ENCODE results near the gene ABCA10. TPM values are rescaled to one million over a fixed set of nuclear protein-coding genes. Genes with fewer than 3 reads are reported as not detected.

Gene ABCA10
- total RNA-seq, 6 donors from 2014 or later = 1.8 to 29.3 (median 5.1) TPM

DNA sequence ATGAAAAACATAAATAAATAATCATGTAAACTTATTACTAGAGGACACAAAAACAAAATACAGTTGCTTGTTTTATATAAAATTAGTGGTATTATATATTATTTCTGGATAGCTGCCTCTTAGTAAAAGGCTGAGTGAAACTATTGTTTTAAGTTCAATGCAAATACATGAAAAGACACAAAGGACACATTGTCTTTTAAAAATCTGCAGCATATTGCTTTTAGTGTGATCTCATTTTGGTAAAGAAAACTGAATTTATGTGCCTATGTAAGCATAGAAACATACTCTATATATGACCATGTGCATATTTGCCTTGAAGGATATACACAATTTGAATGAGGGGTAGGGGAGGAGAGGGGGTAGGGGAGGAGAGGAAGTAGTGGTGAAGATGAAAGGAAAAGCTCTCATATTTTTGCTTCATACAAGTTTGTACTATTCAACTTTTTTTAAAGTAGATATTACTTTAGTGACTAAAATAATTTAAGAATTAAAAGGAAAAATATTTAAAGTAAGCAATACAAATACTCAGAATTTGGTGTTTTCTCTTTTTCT, 5.8 kb downstream of the ABCA10 start:
- no peaks in the 10 kb centered on the region for H3K9me3 ChIP-seq
- no peak for ATAC-seq (ENCODE audit: low FRiP score in 2 of 2)
- H3K27ac ChIP-seq = no peak overlapping the region
- H3K36me3 ChIP-seq = no peaks in the 10 kb centered on the region
- TF ChIP-seq EP300 (IDR thresholded peaks at IDR 0.05) = no peak
- no peak for TF ChIP-seq POLR2A (IDR thresholded peaks at IDR 0.05)
- TF ChIP-seq, protein P1, sequence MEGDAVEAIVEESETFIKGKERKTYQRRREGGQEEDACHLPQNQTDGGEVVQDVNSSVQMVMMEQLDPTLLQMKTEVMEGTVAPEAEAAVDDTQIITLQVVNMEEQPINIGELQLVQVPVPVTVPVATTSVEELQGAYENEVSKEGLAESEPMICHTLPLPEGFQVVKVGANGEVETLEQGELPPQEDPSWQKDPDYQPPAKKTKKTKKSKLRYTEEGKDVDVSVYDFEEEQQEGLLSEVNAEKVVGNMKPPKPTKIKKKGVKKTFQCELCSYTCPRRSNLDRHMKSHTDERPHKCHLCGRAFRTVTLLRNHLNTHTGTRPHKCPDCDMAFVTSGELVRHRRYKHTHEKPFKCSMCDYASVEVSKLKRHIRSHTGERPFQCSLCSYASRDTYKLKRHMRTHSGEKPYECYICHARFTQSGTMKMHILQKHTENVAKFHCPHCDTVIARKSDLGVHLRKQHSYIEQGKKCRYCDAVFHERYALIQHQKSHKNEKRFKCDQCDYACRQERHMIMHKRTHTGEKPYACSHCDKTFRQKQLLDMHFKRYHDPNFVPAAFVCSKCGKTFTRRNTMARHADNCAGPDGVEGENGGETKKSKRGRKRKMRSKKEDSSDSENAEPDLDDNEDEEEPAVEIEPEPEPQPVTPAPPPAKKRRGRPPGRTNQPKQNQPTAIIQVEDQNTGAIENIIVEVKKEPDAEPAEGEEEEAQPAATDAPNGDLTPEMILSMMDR (IDR thresholded peaks at IDR 0.05) = no peak
- TF ChIP-seq POLR2AphosphoS5 (IDR thresholded peaks at IDR 0.05) = no peak
- H3K27me3 ChIP-seq = no peaks in the 10 kb centered on the region
- no peaks in the 10 kb centered on the region for H3K4me1 ChIP-seq
- no peak for DNase-seq
- H3K4me3 ChIP-seq = no peak overlapping the region

DNA sequence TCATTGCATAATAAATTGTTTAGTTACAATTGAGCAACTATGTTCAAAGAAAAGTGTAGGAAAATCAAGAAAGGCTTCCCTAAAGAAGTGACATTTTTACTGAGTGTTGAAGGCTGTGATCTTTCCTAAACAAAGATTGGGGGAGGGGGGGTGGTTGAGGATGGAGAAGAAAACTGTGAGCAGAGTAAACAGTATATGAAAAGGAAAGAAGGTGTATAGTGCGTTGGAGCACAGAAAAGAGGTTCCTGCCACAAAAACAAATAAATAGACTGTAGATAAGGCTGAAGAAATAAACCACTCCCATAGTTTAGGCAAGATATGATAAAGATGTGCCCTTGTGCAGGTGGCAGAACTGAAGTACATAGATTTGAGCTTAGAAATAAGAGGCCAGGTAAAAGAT, 8.5 kb downstream of the ABCA10 start:
- TF ChIP-seq POLR2AphosphoS5 (IDR thresholded peaks at IDR 0.05) = no peak
- TF ChIP-seq, protein P1 (IDR thresholded peaks at IDR 0.05) = no peak
- TF ChIP-seq EP300 (IDR thresholded peaks at IDR 0.05) = no peak
- Histone ChIP-seq H3K27ac (no peak overlapping the region), H3K36me3 (no peaks in the 10 kb centered on the region), H3K27me3 (no peaks in the 10 kb centered on the region), H3K9me3 (no peaks in the 10 kb centered on the region), H3K4me3 (no peak overlapping the region), H3K4me1 (no peaks in the 10 kb centered on the region)
- DNase-seq (no peak), ATAC-seq (ENCODE audit: low FRiP score in 2 of 2) (no peak)
- 34 to 44% methylated on average over 1 of the region's 1 CpG for WGBS, 2 donors

DNA sequence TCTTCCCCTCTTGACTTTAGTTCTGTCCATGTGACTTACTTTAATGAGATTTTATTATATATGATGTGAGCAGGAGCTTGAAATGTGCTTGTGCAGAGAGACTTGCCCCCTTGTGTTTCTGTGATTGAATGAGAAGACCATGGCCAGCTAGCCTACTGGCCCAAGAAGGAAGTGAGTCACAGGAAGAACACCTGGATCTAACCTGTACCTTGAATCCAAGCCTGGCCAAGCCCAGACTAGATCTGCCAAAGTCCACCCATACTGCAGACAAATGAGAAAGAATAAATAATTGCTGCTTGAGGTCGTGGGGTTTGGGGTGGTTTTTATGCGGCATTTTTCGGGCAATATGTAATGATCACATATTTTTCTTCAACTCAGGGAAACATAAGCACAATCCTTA, 9.6 kb downstream of the ABCA10 start:
- Histone ChIP-seq H3K36me3 (no peaks in the 10 kb centered on the region), H3K4me3 (no peak overlapping the region), H3K4me1 (no peaks in the 10 kb centered on the region), H3K9me3 (no peaks in the 10 kb centered on the region), H3K27ac (no peak overlapping the region), H3K27me3 (no peaks in the 10 kb centered on the region)
- ATAC-seq (ENCODE audit: low FRiP score in 2 of 2) = no peak
- WGBS, 2 donors = 85 to 98% methylated on average over 3 of the region's 3 CpGs
- TF ChIP-seq, protein P1 (IDR thresholded peaks at IDR 0.05) = no peak
- TF ChIP-seq POLR2A (IDR thresholded peaks at IDR 0.05) (no peak), POLR2AphosphoS5 (IDR thresholded peaks at IDR 0.05) (no peak), EP300 (IDR thresholded peaks at IDR 0.05) (no peak)
- DNase-seq = no peak

DNA sequence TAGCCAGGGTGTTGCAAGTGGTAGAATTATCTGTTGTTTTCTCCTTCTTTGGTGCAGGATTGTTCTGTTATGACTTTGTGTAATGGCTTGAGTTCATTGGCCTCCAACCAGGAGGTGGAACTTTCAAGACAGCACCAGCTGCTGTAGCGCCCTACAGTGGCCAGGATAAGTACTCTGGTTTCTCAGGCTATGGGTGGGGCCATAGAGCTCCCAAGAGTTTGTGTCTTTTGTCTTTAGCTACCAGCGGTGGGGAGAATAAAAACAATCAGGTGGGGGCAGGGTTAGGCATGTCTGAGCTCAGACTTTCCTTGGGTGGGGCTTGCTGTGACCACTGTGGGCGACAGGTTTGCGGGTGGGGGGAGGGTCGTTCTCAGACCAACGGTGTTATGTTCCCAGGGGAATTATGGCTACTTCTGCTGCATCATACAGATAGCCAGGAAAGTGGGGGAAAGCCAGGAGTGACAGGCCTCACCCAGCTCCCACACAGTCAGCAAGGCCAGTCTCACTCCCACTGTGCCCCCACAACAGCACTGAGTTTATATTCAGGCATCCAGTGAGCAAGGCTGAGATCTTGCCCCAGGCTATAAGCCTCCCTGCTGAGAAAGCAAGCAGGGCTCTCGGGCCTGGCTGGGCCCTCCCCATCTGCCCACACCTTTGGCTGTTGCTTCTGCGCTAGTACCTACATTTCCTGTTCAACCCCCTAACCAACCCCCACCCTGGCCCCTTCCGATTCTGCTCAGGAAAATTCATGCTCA, 15.4 kb downstream of the ABCA10 start:
- ATAC-seq (ENCODE audit: low FRiP score in 2 of 2) (no peak), DNase-seq (no peak)
- Histone ChIP-seq H3K4me3 (no peak overlapping the region), H3K27me3 (no peaks in the 10 kb centered on the region), H3K27ac (no peak overlapping the region), H3K4me1 (no peaks in the 10 kb centered on the region), H3K36me3 (no peaks in the 10 kb centered on the region), H3K9me3 (no peaks in the 10 kb centered on the region)
- 91 to 92% methylated on average over 9 of the region's 9 CpGs for WGBS, 2 donors
- TF ChIP-seq, protein P1 (IDR thresholded peaks at IDR 0.05) = no peak
- TF ChIP-seq POLR2A (IDR thresholded peaks at IDR 0.05) = no peak
- TF ChIP-seq EP300 (IDR thresholded peaks at IDR 0.05) = no peak
- no peak for TF ChIP-seq POLR2AphosphoS5 (IDR thresholded peaks at IDR 0.05)

DNA sequence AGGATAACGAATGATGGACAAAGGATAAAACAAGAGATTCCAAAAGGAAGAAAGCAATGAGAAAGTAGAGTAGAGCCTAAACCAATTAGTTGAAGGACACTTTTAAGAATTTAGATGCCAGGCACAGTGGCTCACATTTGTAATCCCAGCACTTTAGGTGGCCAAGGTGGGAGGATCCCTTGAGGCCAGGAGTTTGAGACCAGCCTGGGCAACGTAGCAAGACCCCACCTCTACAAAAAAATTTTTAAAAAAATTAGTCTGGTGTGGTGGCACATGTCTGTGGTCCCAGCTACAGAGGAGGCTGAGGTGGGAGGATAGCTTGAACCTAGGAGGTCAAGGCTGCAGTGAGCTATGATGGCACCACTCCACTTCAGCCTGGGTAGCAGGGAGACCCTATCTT, 20.0 kb downstream of the ABCA10 start:
- no peaks in the 10 kb centered on the region for H3K36me3 ChIP-seq
- no peak for TF ChIP-seq POLR2AphosphoS5 (IDR thresholded peaks at IDR 0.05)
- TF ChIP-seq EP300 (IDR thresholded peaks at IDR 0.05) = no peak
- TF ChIP-seq, protein P1 (IDR thresholded peaks at IDR 0.05) = no peak
- TF ChIP-seq POLR2A (IDR thresholded peaks at IDR 0.05) = no peak
- no peaks in the 10 kb centered on the region for H3K9me3 ChIP-seq
- WGBS, 2 donors = 83 to 94% methylated on average over 2 of the region's 2 CpGs
- H3K27me3 ChIP-seq = no peaks in the 10 kb centered on the region
- H3K4me1 ChIP-seq = no peaks in the 10 kb centered on the region
- H3K27ac ChIP-seq = no peak overlapping the region
- no peak overlapping the region for H3K4me3 ChIP-seq
- DNase-seq (no peak), ATAC-seq (ENCODE audit: low FRiP score in 2 of 2) (no peak)
